NCI-H2081 treated with DMSO at 0.1 percent for 48 hours (cell line): ENCODE measurements around the gene STX4.
"Not testable (repeated sequence)": the region's sequence is repeated elsewhere in the genome, so short reads cannot be mapped to it uniquely, and the experiment has no call there.

Experiments used
- DNase-seq: peaks from one replicate; lab custom pipeline; 2025; lab: John Stamatoyannopoulos, UW

The STX4 gene

DNA sequence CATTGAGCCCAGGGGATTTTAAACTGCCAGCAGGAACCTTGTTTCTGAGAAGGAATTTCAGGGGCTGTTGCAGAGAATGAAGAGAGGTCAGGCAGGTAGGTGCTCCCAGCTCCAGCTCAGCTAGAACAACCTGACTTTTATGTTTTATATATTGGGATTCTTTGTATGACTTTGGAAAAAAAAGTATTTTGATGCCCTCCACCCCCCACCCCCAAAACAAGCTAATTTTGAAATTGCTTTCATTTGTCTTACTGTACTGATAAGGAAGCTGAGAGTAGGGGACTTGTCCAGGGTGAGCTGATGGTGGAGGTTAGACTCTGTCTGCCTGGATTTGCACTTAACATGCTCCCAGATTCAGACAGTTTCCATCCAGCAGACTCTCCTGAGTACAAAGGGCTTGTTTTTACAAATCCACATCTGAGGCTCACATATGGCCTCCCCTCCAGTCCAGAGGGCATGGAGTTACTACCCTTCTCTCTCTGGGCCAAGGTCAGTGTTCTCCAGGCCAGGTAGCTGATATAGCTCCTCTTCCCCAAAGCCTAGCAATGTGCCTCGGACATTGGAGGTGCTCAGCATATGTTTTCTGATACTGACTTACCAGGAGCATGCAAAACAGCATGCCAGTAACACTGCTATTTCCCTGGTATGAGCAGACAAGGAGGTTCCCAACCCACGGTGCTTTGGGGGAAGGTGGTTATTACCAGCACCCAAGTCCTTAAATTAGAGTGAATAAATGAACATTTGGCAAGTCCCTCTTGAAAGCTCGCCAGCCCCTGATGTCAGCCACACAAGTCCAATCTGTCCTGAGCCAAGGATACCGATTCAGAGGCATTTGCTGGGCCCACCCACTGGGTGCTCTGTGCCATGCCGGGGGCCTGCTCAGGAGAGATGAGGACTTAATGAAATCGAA, 34.3 kb upstream of the STX4 start:
- DNase-seq = no peak

- DNase-seq = no peak
These were observed 32.5 kb upstream of the STX4 start for GRCh38 chr16:31000671-31001382.

DNA sequence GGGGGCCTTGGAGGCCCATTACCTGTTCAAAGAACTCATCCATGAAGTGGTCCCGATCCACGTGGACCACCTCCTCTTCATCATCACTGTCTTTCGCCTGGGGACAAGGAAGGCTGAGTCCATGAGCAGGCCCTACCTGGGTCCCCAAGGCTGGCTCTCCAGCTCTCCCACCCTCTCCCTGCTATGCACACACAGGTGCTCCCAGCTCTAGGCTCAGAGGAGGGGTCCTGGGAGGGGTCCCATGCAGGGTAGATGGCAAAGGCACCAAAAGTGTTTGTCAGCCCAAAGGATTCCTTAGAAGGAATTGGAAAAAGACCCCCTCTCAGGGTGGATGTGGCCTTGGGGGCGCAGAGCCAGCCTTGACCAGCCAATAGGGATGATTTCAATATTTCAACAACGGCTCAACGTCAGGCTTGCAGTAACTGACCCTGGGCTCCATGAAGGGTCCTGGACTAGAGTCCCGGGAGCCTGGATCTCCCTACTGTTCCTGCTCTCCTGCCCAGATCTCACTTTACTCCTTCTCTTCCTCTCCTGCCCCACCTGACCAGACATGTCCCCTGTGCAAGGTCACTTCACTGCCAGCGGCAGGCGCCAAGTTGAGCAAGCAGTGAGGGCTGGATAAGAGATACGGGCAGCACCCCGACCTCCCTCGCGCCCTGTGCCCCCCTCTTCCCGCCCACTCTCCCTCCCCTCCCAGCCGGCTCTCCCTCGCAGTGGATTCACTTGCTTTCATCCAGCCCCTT, 31.7 kb upstream of the STX4 start:
- DNase-seq = no peak

GRCh38 chr16:31002250-31002700, 31.1 kb upstream of the STX4 start:
- no peak for DNase-seq

- no peak for DNase-seq
These were observed 30.5 kb upstream of the STX4 start for GRCh38 chr16:31002862-31003341.

- no peak for DNase-seq
These were observed 29.6 kb upstream of the STX4 start for GRCh38 chr16:31003744-31004143.

DNA sequence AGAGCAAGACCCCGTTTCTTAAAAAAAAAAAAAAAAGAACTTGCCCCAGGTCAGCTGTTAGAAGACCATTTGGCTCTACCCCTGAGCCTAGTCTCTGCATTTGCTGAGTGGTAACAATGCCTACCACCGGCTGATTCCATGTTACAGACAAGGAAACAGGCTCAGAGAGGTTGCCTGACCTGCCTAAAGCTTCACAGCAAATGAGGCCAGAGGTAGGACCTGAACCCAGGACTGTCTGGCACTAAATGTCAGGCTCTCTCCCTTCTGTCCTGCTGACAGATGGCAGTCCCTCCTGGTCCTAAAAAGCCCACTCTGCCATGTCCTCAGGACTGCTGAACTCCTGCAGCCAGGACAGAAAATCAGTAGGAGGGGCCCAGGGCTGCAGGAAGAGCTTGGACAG, 28.7 kb upstream of the STX4 start:
- no peak for DNase-seq

DNA sequence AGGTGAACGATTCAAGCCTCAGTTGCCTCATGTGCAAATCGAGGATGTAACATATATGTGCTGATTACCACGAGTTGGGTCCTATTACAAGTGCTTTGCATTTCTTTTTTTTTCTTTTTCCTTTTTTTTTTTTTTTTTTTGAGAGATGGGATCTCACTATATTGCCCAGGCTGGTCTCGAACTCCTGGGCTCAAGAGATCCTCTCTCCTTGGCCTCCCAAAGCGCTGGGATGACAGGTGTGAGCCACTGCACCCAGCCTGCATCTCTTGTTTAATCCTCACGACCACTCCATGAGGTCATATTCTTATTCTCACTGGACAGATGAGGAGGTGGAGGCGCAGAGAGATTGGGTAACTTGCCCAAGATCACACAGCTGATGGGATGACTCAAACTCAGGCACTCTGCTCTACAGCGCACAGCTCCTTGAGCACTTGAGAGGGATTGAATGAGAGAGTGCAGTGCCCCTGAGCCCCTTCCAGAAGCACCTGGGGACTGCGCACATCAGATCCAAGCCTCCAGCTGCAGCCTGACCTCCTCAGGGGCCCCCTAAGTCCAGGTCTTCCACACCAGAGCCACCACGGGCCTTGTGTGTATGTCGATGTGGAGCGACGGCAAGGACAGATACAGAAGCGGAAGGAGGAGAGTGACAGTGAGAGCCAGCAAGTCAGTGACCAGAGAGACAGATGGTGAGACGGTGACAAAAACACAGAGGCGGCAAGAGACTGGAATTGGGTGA, 27.8 kb upstream of the STX4 start:
- DNase-seq = no peak

DNA sequence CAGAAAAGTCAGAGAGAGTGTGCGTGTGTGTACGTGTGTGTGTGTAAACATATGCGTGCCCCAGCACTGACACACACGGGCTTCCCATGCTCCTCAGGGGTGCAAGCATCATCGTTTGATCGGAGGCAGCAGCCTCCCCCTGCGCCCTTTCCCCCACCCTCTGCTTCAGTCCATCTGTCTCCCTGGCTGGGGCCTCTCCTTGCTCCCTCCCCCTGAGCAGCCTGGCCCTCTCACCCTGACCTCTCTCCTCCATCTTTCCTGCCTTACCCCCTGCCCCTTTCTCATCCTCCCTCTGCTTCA, 27.3 kb upstream of the STX4 start:
- no peak for DNase-seq

DNA sequence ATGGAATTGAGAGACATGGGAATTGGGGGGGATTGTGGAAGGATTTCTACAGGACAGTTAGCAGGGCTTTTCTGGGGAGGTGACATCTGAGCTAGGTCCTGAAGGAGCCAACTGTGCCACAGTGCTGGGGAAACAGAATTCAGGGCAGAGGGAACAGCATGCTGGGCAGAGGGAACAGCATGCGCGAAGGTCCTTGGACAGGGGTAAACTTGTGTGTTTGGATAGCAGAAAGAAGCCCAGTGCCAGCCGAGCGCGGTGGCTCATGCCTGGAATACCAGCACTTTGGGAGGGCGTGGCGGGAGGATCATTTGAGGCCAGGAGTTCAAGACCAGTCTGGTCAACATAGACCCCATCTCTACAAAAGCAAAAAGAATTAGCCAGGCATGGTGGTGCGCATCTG, 26.8 kb upstream of the STX4 start:
- no peak for DNase-seq

DNA sequence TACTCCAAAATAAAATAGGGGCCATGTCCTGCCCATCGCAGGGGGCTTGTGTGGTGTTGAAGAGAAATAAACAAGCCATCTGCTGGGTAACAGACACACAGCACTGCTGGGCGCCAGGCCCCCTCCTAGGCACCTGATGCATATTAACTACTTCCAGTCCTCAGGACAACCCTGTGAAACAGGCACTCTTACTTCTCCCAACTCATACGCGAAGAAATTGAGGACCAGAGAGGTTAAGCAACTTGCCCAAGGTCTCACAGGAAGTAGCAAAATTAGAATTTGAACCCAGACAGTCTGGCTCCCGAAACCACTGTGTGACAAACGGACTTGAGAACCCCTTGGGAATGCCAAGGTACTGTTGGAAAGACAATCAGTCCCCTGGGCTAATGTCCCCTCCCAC, 25.7 kb upstream of the STX4 start:
- no peak for DNase-seq

DNA sequence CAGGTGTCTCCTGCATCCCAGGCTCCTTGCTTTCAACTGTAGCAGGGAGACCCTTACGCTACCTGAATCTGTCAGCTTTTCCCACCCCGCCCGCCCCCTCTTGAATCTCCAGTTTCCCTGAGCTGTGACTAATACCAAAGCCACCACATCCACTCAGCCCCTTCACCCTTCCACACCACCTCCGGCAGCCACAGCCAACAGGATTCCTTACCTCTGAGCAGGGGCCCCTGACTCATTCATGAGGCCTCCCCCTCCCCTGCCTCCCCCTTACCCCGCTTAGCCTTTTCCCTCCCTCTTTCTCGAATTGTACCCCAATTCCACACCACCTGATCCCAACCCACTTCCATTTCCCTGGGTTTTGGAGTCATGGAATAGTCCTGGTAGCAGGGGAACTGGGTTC, 25.2 kb upstream of the STX4 start:
- no peak for DNase-seq

GRCh38 chr16:31008551-31008950, 24.8 kb upstream of the STX4 start:
- DNase-seq = no peak

- DNase-seq = no peak
These were observed 24.2 kb upstream of the STX4 start for GRCh38 chr16:31009120-31009519.

DNA sequence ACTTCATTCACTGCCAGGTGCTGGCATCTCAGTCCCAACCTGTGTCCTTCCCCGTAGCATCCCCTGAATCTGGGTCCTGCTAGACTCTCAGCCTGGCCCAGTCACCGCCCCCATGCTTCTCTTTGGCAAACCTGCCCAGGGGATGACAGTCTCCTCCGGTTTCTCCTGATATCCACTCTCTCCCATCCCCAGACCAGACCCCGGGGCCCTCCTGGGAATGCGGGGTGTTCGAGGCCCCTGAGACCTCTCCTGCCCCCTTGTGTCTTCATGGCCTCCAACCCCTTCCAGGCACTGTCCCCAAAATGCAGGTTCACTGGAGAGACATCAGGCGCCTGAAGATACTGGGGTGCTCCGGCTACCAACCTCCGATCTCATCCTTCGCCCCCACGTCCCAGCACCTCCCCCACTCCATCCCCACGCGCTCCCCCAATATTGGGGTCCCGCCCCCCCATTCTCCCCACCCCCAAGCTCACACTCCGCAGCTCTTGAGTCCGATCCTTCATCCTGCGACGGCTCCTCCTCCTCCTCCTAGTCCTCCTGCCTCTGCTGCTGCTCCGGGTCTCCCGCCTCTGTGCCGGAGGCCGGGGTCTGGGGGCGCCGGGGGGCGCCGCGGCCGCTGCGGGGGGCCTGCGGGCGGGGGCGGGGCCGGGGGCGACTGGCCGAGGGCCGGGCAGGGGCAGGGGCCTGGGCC, 23.3 kb upstream of the STX4 start:
- DNase-seq = no peak

- no peak for DNase-seq
These were observed 22.6 kb upstream of the STX4 start, which contains the start of gene STX1B for GRCh38 chr16:31010585-31011325. STX1B (minus strand) TSS chr16:31010638; CDS start chr16:31010396, 242 bp downstream.

DNA sequence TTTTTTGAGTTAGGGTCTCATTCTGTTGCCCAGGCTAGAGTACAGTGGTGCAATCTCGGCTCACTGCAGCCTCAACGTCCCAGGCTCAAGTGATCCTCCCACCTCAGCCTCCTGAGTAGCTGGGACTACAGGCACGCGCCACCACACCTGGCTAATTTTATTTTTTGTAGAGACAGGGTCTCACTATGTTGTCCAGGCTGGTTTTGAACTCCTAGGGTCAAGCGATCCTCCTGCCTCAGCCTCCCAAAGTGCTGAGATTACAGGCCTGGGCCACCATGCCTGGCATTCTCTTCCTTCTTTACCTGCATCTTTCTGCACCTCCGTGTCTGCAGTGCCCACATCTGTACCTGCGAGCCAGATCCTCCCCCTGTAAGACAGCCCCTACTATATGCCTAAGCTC, 21.5 kb upstream of the STX4 start:
- DNase-seq = not testable (repeated sequence)

DNA sequence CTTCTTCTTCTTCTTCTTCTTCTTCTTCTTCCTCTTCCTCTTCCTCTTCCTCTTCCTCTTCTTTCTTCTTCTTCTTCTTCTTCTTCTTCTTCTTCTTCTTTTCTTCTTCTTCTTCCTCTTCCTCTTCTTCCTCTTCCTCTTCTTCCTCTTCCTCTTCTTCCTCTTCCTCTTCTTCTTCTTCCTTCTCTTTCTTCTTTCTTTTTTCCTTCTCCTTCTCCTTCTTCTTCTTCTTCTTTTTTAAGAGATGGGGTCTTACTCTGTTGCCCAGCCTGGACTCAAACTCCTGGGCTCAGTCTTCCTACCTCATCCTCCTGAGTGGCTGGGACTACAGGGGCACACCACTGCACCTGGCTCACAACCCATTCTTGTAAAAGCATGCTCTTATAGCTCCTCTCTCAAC, 20.1 kb upstream of the STX4 start:
- not testable (repeated sequence) for DNase-seq

GRCh38 chr16:31016018-31016417, 17.3 kb upstream of the STX4 start:
- DNase-seq = no peak

- not testable (repeated sequence) for DNase-seq
These were observed 15.6 kb upstream of the STX4 start for GRCh38 chr16:31017756-31018155.
